CD4-positive, alpha-beta T cell treated with Interleukin-1 beta for 1 hour (primary cell): ENCODE measurements around the gene PSORS1C2.
A peak's percentile ranks its signal among the peaks of the same experiment; 100 is the strongest.
"Not testable (repeated sequence)": the region's sequence is repeated elsewhere in the genome, so short reads cannot be mapped to it uniquely, and the experiment has no call there.

Source experiments
- DNase-seq, 2 donors: peaks; one replicate each; pipeline ENCODE4 v3.0.0-alpha.2; 2020 to 2022

Gene PSORS1C2

DNA sequence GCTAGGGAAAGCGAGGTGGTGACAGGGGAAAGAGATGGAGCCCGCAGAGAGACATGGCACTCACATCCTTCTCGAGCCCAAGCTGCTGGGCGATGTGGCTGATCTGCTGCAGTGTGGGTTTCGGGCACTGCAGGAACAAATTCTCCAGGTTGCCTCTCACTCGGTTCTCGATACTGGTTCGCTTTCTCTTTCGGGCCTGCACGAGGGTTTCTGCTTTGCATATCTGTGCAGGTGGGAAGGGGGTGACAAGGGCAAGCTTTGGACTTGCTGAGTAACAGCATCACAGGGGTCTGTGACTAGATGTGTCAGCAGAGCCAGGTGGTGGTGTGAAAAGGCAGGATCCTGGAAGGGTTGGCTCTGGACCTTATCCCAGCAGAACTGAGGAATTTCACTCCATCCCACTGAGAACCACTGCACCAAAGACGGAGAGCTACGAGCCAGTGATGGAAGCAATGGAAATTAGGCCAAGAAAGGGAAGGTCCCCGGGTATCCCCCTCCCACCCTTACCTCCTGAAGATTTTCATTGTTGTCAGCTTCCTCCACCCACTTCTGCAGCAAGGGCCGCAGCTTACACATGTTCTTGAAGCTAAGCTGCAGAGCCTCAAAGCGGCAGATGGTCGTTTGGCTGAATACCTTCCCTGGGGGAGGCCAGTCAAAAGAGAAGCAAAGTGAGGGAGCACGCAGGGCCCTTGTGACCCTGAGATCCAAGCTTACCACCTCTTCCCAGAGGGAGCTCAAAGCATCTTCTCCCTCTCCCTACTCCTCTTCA, 26.4 kb upstream of the PSORS1C2 start:
- not testable (repeated sequence) for DNase-seq

DNA sequence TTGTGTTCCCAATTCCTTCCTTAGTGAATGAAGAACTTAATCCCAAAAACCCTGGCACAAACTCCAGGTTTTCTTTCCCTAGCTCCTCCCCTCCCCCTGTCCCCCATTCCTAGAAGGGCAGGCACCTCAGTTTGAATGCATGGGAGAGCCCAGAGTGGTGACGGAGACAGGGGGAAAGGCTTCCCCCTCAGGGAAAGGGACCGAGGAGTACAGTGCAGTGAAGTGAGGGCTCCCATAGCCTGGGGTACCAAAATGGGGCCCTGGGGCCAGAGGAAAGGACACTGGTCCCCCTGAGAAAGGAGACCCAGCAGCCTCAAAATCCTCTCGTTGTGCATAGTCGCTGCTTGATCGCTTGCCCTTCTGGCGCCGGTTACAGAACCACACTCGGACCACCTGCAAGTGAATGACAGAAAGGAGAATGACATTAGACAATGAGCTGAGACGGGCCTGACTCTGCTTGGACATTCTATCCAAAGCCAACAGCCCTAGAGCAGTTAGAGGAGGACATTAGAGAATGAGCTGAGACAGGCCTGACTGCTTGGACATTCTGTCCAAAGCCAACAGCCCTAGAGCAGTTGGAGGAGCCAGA, 25.7 kb upstream of the PSORS1C2 start:
- DNase-seq: not testable (repeated sequence)

DNA sequence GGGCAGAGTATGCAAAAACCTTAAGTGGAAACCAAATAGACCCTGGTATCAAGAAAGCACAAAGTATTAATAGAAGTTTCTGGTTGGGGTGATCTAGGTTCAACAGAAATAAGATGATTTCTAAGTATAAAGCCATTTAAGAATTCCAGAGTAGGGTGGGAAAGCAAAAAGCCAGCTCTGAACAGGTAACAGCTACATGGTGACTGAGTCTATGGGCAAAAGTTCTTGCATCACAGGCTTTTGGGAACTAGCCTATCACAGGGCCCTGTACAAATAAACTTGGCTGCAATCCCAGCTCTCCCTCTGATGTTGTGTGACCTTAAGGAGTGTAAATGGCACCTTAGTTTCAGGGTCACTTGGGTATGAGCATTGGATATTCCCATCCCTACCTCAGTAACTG, 25.1 kb upstream of the PSORS1C2 start:
- DNase-seq: no peak

DNA sequence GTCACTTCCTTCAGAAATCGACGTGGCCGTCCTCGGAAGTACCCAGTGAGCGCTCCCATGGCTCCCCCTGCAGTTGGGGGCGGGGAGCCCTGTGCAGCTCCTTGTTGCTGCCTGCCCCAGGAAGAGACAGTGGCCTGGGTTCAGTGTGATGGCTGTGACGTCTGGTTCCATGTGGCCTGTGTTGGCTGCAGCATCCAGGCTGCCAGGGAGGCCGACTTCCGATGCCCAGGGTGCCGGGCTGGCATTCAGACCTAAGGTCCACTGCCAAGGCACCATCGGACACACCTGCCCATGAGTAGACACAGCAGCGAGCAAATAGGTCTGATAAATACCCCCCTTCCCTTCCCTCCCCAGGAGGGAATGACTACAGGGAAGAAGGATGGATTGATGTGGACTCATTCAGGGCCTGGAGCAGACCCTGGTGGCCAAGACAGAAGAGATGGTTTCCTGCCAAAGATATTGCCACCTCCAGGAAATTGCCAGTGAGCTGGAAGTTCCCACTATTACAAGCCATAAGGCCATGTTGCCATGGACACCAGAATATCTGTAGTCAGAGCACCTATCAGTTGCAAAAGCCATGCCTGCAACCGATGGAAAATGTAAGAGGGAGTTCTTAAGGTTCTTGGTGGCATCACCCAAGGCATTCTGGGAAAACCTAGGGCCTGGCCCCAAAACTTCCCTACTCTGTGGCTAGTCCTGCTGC, 23.7 kb upstream of the PSORS1C2 start:
- no peak for DNase-seq

DNA sequence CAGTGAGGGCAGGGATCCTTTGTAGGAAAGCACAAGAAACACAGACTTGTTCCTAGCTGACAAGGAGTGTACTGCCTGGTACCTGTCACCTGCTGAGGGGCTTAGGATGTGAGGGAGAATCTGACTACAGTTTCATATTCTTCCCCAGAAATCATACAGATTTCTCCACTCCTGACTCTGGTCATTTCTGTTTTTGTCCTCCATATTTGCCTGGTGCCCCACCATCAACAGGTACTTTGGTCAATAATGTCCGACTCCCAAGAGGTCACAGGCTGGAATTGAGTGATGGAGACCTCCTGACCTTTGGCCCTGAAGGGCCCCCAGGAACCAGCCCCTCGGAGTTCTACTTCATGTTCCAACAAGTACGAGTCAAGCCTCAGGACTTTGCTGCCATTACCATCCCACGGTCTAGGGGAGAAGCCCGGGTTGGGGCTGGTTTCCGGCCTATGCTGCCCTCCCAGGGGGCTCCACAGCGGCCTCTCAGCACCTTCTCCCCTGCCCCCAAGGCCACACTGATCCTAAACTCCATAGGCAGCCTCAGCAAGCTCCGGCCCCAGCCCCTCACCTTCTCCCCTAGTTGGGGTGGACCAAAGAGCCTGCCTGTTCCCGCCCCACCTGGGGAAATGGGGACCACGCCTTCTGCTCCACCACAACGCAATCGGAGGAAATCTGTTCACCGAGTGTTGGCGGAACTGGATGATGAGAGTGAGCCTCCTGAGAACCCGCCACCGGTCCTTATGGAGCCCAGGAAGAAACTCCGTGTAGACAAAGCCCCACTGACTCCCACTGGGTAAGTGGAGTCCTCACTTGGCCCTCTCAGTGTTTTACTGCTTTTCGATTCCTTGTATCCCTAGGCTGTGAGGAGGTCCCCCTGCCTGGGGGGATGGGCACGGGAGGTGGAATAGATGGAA, 22.6 kb upstream of the PSORS1C2 start:
- DNase-seq: no peak

DNA sequence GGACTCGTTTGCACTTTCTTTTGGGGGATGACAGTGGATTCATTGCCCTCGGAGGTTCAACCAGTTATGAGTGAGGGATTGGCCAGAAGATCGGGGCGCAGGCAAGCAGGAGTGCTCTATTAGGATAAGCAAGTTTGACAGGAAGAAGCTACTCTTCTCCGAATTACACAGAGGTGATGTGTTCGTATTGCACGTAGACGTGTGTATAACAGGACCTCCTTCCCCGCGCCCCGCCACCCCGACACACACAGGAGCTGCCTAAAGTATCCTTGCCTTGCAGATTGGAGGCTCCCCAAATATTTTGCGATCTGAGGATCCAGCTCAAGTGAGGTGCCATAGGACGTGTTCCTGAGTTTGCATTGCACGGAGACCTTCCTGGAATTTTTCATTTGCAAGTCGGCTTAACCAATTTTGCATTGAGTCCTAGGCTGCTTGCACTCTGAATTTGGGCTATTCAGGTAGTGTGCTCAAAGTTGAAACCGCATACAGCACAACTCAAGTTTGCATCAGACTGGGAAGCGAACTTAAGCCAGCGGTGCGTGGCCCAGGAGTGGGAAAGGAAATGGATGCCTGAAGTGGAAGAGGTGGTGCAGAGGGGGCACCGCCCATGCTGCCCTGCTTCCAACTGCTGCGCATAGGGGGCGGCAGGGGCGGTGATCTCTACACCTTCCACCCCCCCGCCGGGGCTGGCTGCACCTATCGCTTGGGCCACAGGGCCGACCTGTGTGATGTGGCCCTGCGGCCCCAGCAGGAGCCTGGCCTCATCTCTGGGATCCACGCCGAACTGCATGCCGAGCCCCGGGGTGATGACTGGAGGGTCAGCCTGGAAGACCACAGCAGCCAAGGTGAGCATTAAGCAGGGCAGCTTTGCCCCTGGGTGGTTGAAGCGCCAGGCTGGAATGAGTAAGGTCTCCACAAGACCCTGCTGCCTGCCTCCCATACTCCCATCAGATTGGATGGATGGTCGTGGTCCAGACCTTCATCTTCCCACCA, 20.3 kb upstream of the PSORS1C2 start:
- peak in 1 of 2 donors; percentile 16 for DNase-seq

DNA sequence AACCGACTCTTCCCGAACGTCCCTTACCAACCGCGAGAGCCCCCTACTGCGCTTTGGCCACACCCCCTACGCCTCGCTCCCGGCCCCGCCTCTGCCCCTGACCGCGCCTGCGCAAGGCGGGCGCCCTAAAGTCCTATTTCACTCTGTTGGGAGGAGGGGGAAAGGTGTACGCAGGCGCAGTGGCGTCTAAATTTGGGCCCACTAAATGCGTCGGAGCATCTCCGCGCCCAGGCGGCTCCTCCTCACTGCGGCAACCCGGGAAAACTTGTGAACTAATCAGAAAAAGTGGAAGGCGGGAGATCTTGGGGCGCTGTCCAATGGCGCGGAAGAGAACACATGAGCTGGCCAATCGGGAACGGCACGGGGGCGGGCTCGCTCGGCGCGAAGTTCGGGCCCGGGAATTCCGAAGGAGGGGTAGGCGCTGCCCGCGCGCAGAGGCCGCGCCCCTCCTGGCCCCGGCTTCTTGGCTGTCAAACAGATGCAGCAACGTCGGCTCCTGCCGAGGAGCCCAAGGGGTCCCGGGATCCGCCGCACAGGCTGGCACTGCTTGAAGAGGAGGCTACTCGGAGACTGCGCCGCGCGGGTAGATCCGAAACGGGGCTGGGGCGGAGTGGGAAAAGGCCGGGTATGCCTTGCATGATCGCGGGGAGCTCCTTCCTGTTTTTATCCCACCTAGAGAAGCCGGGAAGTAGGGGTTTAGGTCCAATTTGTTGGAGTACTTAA, 19.4 kb upstream of the PSORS1C2 start, which contains the start of gene TCF19:
Gene TCF19 (plus strand): TSS at position 450 of the 723 bp plus-strand sequence. CDS start 881 bp downstream, outside the sequence.
- peak; percentile 99 for DNase-seq

DNA sequence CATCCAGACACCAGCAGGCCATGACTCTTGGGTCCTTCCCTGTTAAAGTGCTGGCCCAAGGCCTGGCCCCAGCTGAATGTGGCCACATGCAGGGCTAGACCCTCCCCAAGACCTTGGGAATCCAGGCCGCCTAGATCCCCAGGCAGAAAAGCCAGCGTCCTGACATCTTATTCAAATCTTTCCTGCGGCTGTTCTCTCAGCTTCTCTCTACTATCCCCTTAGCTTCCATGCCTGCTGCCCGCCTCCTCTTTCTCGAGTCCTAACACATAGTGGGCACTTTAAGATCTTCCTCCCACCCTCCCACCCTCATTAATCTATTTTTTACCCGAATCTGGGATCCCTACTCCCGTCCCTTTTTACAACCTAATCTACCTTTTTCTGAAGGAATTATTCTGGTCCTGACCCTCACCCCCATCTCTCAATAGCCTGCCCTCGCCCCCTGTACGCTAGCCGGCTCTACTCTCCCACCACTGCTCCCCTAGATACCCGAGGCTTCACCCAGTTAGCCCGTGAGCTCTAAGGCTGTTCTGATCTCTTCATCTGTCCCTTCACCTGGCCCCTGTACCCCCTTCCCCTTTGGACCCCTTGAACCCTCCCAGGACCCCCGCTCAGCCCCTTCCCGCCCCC, 18.8 kb upstream of the PSORS1C2 start, which contains the start of gene CCHCR1:
Gene CCHCR1 (minus strand): TSS at position 290 of the 627 bp plus-strand sequence. CDS start 202 bp downstream, at position 88.
- DNase-seq: no peak

DNA sequence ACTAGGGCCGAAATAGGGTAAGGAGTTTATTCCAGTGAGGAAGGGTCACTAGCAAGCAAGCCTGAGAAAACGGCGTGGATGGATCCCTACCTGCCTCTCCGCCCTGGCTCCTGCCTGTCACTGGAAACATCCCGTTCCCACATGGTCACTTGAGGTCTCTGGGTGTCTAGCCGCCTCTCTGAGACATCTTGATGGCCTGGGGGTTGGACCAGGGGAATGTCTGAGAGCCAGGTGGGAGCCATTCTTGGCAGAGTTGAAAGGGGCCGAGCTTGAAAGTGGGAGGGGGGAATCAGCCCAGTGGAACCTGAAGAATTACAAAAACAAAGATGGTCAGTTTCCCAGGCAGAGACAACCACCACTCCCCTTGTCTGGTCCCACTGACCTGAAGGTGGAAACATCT, 17.8 kb upstream of the PSORS1C2 start:
- DNase-seq: no peak

DNA sequence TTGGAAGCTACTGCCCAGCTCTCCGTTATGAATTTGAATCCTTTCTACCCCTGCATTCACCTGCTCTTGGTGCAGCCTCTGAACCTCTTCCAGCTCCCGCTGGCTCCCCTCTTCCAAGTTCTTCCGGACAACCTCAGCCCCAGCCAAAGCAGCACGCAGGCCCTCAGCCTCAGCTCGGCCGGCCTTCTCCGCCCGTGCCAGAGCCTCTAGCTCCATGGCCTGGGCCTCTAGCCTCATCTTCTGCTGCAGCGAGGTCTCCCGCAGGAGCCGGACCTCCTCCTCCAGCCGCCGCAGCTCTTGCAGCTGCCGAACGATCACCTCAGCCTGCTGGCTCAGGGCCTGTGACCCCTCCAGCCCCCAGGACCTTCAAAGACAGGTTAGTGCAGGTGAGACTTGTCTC, 15.6 kb upstream of the PSORS1C2 start:
- DNase-seq: no peak

DNA sequence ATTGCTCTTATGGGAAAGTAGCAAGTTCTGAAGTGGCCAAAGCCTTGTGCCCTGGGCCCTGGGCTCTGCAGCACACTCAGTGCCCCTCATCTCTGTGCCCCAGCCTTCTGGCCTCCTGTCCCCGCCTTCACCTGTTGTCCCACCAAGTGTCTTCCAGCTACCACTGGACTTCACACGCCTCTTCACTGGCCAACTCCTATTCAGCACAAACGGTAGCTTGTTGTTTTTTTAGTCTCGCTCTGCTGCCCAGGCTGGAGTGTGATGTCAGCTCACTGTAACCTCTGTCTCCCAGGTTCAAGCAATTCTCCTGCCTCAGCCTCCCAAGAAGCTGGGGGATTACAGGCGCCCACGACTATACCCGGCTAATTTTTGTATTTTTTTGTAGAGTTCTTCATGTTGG, 13.9 kb upstream of the PSORS1C2 start:
- DNase-seq: no peak

DNA sequence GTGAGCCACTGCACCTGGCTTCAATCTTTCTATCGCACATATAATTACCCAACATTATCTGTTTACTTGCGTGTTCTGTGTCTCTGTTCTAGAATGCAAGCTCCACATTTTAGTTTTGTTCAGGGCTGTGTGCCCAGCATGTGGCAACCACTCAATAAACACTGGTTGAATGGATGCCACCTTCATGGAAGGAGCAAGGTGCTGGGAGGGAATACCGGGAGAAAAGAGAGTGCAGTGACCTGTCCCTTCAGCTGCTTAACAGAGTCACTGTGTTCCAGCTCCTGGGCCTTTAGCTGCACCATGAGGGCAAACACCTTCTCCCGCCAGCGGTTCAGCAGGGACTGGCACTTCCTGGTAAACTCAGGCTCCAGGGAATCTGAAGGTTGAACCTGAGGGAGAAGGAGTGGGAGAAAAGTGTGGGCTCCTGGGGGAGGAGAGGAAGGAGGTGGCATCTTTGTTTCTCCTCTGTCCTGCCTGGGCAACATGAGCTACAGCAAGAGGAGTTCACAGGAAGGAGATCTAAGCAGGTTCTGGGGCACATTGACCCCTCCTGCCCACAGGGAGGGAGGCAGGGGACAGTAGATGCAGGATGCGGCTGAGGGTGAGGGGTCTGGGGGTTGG, 11.1 kb upstream of the PSORS1C2 start:
- no peak for DNase-seq

DNA sequence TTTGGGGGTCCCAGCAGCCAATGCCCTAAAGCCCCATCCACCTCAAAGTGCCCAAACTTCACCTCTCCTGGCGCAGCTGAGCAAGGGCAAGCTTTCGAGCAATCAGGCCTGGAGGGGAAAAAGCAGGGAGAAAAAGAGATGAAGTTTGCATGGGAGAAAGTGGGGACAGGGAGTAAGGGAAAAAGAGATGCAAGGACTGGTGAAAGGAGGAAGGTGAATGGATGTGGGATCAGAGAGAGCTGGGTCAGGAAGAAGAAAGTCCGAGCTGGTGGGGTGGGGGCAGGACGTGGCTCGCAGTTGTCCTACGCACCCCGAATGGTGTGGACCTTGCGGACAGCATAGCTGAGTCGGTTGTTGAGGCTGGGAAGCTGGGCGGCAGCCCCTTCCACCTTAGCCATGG, 6.5 kb upstream of the PSORS1C2 start:
- no peak for DNase-seq

DNA sequence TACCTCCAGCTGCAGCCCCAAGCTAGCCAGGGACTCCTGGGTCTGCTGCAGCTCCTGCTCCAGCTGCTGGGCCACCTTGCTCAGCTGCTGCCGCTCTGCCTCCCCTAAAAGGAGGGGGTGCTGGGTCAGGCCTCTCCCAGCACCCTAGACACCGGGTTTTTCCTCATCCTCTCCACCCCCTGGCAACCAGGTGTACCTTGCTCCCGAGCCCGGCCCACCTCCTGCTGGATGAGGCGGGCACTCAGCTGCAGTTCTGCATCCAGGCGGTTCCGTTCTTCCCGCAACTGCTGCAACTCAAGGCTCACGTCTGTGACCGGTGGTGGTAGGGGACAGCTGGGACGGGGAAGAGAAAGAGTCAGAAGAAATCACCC, 6.1 kb upstream of the PSORS1C2 start:
- no peak for DNase-seq

DNA sequence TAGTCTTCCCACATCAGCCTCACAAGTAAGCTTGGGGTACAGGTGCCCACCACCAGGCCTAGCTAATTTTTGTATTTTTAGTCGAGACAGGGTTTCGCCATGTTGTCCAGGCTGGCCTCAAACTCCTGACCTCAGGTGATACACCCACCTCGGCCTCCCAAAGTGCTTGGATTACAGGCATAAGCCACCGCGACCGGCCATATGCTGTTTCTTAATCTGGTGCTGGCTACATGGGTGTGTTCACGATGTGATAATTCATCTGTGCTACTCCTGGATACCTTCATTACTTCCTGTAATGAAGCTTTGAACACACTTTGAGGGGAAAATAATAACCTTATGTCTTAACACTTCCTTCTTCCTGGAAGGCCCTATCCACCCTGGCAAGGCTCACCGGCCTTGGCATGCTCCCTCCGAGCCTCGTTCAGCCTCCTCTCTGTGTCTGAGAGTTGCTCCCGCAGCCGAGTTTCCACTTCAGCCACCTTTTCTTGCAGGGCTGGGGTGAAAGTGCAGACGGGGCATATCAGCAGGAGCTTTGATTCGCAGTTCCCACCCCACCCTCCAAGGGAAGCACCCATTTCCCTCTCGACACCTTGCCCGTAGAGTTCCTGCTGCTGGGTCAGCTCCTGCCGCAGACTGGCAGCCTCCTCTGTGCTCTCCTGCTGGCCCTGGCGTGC, 5.6 kb upstream of the PSORS1C2 start:
- DNase-seq: no peak

DNA sequence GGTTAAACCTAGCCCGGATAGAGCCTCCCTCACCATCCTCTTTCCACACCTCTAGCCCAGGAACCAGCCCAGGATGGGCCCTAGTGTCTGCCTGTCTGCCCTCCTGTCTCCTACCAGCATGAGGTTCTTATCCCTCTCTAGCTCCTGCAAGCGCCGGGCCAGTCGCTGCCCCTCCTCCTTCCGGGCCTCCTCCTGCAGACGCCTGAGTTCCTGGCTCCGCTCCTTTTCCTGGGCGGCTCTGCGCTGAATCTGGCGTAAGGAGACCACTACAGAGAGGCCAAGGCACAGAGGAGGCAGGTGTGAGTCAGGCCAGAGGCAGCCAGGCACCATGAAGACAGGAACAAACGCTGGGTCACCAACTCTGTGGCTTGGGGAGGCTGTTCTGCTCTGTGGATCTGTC, 4.3 kb upstream of the PSORS1C2 start:
- DNase-seq: no peak

DNA sequence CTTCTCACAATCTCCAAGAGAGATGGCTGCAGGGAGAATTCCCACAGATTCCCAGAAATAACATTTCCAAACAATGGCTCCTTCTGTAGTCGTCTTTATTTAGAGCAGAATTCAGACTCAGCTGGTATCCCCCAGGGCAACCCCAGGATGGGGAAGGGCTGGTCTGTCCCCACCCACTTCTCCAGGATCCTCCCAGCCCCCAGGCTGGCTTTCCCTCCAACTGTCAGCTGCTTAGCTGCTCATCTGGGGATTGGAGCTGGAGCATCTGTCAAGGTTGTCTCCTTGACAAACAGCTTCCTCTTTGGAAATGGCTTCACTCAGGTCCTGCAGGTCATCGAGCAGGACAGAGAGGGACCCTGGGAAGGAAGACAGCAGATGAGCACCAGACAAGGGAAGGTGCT, 3.5 kb upstream of the PSORS1C2 start:
- DNase-seq: no peak

DNA sequence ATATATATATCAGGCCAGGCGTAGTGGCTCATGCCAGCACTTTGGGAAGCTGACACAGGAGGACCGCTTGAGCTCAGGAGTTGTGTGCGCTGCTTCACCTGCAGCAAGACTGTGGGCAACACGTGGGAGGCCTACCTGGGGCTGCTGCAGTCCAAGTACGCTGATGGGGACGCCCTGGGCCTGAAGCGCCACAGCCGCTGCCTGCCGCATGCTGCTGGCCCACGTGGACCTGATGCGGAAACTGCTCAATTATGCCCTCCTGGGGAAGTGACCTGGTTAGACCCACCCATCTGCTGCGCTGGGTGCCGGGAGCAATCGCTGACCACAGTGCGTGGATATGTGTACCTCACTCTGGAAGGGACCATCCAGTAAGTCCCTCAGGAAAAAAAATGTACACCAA, 1.8 kb upstream of the PSORS1C2 start:
- no peak for DNase-seq

DNA sequence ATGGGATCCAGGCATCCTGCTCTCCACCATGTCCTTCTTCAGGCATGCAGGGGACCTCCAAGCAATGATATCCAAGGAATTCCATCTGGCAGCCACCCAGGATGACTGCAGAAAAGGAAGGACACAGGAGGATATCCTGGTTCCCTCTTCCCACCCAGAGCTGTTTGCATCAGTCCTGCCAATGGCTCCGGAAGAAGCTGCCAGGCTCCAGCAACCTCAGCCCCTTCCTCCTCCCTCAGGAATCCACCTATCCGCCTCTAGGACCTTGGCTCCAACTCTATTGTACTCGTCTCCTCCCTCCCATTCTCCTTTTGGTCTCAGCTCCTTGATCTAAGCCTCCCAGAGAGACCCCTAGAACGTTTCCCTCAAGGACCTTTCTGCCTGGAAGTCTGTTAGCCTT, 733 bp upstream of the PSORS1C2 start:
- no peak for DNase-seq
